NCI-H345 treated with DMSO at 0.1 percent for 48 hours (cell line): ENCODE results near the gene PMS1.
"Not testable (repeated sequence)": the region's sequence is repeated elsewhere in the genome, so short reads cannot be mapped to it uniquely, and the experiment has no call there.

ENCODE experiments used
- DNase-seq: peaks from one replicate; lab custom pipeline; 2025; ENCODE audit not compliant: unreplicated experiment; lab: John Stamatoyannopoulos, UW

The PMS1 gene

DNA sequence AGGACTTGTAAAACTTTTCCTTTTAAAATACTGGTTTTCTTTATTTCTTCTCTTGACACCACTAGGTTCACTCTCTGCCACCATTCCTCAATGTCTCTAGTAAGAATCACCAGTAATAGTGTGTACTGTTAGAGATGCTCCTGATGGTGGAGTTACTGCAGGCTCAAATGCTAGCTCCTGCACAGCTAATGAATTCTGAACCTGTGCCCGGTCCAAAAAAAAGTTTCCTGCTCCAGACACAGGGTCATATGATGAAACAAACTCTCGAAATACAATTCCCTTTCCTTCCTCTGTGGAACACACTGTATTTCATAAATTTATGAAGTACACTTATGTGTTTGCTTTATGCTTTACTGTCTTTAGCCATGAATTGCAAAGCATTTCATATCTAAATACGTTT lies 19.2 kb downstream of the PMS1 start:
- no peak for DNase-seq

DNA sequence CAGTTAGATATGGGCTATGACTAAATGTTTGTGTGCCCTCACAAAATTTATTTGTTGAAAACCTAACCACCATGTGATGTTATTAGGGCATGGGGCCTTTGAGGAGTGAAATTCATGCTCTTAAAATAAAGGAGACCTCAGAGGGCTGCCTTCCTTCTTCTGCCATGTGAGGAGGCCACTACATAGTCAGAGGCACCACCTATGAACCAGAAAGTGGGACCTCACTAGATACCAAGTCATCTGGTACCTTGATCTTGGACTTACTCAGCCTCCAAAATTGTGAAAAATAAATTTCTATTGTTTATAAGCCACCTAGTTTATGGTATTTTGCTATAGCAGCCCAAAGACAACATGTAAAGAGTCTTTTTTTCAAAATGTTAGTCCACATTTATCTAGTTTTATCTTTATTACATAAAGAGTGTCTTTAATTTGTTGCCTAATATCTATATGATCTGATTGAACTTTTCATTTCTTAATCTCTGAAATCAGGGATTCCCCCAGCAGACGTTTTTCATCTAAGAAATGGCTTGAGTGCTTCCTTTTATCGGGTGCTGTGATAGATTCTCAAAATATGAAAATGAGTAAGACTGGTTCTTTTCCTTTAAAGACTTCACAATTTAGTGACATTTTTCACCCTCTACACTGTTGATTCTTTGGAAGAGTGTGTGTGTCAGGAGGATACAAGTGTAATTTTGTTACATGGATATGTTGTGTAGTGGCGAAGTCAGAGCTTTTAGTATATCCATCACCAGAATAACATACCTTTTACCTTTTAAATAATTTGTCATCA lies 34.2 kb downstream of the PMS1 start:
- DNase-seq, result no peak

DNA sequence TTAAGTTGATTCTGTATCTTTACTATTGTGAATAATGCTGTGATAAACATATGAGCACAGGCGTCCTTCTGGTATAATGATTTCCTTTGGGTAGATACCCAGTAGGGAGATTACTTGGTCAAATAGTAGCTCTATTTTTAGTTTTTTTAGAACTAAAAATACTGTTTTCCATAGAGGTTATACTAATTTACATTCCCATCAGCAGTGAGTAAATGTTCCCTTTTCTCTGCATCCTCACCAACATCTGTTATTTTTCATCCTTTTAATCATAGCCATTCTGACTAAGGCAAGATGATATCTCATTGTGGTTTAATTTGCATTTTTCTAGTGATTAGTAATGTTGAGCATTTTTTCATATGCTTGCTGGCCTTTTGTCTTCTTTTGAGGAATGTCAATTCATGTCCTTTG lies 35.1 kb downstream of the PMS1 start:
- DNase-seq, result no peak

DNA sequence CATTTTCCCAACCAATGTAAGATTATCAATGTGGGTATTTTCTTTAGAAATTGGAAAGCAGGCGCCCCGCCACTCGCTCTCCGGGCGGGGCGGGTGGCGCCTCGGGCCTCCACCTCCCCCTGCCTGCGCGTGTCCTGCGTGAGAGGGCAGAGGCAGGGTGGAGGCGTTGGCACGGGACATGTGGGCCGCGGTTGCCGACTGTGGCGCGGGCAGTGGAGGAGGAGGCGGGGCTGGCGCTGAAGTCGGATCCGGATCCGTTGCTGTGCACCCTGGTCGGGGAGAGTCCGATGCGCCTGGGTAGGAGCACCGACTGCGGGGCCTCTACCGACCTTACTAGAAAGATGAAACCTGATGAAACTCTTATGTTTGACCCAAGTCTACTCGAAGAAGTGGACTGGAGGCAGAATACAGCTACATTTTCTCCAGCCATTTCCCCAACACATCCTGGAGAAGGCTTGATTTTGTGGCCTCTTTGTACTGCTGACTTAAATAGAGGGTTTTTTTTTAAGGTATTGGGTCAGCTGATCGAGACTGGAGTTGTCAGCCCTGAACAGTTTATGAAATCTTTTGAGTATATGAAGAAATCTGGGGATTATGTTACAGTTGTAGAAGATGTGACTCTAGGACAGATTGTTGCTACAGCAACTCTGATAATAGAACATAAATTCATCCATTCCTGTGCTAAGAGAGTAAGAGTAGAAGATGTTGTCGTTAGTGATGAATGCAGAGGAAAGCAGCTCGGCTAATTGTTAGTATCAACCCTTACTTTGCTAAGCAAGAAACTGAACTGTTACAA lies 37.9 kb downstream of the PMS1 start:
- no peak for DNase-seq

DNA sequence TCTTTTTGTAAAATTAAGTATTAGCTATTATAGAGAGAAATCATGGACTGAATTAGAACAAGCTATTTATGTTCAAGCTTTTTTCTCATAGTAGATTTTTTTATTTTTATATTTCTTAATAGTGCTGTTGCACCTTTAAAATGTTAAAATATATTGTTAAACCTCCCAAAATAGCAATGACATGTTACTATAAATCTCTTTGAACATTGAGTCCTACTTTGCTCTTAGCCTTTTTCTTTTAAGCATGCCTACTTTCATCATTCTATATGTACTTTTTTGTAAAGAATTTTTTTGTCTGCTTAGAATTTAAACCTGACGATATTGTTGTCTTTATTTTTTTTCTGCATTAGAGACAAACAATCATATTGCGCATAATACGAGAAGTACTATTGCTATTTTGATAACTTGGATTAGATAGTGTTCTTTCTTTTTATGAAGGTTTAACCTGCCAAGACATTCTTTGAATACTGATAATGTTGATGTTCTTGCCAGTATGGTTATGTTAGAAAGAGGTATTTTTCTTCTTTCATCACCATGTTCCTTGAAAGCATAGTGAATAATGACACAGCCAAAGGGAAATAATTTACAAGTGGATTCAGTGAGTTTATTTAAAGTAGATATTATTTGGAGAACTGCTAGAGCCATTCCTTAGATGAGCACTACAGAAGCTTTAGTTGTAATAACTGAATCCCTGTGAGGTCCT lies 40.6 kb downstream of the PMS1 start:
- no peak for DNase-seq

DNA sequence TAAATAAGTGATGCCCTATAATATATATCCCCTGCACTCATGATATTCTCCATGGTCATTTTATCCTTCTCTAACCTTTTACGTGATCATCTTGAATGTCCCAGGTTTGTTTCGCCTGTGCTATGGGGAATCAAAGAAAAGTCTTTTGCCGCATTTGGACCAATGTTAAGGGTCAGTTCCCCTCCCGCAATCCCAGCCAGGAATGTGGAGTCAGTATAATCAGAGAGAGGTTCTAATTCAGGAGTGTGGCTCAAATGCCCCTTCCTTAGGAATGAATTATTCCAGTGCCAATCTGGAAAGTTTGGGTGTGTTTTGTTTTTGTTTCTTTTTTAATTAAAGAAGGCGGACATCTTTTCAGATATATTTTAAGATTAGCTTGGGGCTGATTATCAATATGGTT lies 41.8 kb downstream of the PMS1 start:
- no peak for DNase-seq

DNA sequence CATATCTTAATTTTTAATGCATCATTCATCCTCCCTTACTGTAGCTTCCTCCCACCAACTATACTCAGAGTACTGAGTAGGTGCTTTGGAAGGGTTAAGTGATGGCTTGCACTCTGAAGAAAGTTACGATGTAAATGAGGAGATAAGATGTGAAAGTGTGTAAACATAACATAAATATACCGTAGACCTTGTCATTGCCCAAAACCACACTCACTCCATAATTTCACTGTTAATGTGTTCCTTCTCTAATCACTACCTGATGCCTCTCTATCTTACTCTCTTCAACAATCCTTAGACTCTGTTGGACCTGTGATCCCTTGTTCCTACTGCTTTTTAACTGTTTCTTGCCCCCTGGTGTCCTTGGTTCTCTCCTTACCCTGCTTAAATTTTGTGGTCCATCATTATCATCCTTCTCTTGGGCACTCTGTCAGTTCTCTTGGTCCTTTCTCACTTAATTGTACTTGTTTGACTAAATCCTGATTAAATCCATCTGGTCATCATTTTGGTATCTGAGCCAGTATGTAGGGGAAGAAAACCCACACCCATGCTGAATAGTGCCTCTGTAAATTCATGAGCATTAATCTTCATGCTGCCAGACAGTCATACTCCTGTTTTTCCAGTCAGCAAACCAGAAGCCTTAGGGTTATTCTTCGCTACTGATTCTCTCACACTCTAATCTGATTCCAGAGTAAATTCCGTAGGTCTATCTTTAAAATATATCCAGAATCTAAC lies 45.0 kb downstream of the PMS1 start:
- DNase-seq, result no peak

DNA sequence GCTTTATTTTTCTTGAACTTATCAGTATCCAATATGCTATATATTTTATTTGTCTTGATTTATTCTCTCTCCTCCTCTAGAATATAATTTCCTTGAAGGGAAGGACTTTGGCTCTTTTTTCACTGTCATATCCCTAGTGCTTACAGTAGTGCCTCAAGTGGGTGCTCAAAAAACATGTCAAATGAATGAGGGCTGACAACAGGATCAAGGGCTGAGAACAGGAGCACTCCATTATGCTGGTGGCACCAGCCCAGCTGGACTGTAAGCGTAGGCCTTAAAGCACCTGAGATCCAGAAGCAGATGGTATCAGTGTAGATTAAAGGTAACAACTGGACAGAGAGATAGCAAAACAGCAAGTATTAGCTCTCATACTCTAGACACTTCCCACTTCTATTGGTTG lies 46.3 kb downstream of the PMS1 start:
- no peak for DNase-seq

DNA sequence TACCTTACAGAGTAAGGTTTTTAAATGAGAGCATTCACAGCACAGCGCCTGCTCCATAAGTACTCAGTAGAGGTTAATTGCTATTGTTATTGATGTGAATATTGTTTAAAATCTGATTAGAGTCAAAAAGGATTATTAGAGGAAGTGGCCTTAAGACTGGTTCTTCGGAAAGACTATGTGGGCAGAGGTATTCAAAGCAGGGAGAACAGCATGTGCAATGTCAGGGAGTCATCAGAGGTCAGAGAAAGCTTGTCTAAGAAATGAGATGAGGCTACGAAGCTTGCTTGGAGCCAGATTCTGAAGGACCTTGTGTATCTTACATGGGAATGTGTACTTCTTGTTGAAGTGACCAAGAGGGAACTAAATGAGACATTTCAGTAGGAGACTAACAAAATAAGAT lies 49.8 kb downstream of the PMS1 start:
- DNase-seq, result no peak

DNA sequence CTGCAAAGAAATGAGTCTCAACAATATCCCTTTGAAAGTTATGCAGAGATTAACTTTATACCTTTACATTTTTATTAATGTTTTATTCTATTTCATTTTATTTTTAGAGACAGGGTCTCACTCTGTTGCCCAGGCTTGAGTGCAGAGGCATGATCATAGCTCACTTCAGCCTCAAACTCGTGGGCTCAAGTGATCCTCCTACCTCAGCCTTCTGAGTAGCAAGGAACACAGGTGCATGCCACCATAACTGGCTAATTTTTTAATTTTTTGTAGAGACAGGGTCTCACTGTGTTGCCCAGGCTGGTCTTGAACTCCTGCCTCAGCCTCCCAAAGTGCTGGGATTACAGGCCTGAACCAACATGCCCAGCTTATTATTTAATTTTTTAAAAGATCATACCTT lies 50.4 kb downstream of the PMS1 start:
- not testable (repeated sequence) for DNase-seq

DNA sequence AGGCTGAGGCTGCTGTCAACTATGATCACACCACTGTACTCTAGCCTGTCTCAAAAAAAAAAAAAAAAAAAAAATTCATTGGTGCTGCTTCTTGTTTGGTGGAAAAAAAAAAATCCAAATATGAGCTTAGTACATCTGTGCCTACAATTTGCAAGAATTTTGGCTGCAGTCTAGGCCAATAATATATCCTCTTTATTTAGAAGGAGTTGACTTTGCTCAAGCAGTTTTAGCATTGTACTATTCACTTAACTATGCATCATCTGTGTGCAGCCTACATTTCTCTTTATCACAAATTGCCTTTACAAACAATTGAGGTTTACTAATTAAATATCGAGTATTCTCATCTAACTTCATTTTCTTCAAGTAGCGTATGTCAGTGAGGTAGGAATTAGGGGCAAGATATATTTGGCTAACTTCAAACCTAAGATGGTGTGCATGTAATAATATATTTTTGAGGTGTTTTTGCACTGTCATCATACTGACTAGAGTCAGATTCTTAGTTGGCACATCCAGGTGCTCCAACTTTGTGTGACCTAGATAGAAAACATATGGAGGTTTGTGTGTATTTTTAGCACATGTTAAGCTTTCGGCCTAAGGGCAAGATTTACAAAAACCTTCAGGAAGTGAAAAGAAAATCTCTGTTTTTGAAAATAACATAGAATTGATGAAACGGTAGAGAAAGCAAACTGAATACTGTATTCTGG lies 51.8 kb downstream of the PMS1 start:
- no peak for DNase-seq

DNA sequence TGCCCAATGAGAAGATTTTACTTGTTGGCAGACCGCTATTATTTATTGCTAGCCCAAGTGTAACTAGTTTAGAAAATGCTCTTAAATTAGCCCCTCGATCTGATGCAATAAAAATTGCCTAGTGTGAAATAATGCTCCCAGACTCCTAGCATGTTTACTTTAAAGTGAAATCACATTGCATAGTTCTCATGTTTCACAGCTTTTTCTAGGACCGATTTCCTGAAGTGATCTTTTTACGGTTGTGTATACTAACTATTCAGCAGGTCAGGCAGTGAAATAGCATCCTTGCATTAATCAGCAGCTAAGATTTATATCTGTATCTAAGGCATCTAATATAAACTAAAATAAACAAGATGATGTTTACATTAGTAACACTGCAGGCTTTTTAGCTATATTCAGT lies 52.4 kb downstream of the PMS1 start:
- DNase-seq, result no peak

DNA sequence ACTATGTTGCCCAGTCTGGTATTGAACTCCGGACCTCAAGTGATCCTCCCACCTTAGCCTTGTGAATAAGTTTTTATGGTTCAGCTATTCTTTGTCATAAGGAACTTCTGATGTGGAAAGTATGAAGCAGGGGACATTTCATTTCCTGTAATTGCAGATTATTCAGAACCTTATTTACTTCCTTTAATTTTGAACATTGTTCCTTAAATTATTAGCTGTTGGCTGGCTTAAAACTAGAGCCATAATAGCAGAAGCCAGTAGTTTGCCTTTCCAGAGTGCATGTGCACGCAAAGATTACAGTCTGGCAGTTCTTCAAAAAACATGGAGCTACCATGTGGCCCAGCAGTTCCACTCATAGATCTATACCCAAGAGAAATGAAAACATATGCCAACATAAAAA lies 53.1 kb downstream of the PMS1 start:
- no peak for DNase-seq

DNA sequence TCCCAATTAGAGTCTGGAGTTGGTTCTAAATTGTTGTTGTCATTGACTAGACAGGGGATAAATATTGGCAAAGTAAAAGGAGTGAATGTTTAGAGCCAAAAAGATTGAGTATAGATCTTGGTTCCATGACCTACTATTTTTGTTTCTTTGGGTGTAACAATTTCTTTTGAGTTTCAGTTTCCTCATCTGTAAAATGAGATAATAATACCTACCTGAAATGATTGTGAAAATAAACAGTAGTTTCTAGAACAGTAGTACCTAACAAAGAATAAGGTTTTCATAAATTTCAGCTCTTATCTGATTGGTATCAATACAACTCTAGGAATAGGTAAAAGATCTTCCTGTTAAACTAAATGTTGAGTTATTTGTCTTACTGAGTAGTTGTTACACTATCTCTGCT lies 56.8 kb downstream of the PMS1 start:
- DNase-seq, result no peak

DNA sequence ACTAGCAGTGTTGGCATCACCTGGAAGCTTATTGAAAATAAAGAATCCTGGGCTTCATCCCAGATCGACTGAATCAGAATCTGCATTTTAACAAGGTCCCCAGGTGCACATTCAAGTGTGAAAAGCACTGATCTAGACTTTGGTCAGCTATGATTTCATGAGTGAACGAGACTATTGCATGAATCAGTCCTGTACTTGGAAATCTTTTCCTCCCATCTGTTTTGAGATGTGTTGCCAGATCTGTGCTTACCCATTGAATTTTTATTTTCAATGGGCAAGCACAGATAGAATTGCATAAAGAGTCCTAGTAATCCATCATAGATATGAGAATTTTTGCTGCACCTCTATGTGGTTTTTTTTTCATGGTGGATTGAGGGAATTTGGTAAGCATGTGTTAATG lies 64.0 kb downstream of the PMS1 start:
- no peak for DNase-seq

DNA sequence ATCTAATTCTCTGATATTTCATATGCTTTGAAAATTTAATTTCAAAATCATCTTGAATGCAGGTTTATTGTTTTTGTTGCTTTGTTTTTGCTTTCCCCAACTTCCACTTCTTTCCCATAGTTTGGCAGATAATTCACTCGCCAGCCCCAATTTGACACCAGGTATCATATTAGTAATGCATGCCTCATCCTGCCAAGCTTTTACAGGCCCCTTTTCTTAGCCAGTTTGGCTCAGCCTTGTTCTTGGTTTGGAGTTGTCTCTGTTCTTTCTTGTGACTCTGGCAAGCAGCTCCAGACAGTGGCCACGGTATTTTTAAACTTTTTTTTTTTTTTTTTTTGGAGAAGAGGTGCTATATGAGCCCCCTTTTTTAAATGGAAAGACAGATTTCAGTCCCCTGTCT lies 65.3 kb downstream of the PMS1 start:
- DNase-seq, result no peak

DNA sequence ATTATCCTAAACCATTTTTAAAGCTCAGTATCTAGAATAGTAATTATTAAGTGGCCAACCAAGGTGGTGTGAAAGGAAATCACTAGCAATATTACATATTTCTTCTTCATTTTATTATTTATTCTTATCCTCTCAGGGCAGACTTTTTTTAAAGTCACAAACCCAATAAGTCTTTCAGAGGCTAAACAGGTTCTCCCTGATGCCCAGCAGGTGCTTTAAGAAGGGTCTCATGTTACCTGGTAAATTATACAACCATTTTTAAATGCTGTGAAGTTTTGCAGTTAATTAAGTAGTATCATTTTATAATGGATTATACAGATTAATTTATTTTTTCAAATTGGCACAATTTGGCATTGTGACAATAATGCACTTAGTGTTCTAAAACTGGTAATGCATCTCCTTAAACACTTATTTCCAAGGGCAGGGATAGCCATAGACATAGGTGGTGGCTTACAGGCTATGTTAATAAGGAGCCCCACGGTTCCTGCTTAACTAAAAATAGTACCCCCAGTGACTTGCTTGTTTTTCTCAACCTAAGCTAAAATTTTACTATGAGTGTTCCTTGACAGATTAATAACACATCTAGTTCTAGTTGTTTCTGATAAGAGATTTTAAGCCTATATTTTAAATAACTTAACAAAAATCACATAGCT lies 67.0 kb downstream of the PMS1 start:
- DNase-seq, result no peak

DNA sequence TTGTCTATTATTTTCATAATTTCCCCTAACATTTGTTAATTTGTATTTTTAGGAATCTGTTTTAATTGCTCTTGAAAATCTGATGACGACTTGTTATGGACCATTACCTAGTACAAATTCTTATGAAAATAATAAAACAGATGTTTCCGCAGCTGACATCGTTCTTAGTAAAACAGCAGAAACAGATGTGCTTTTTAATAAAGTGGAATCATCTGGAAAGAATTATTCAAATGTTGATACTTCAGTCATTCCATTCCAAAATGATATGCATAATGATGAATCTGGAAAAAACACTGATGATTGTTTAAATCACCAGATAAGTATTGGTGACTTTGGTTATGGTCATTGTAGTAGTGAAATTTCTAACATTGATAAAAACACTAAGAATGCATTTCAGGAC lies 69.9 kb downstream of the PMS1 start:
- DNase-seq, result no peak

DNA sequence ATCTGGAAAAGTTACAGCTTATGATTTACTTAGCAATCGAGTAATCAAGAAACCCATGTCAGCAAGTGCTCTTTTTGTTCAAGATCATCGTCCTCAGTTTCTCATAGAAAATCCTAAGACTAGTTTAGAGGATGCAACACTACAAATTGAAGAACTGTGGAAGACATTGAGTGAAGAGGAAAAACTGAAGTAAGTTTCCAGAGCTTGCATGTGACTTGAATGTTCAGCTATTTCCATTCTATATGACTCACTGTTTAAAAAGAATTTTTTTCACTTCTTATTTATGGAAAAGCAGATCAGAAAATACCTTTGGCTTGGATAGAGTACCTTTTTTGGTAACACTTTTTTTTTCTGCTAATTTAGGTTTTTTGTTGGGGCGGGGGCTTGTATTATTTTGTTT lies 70.7 kb downstream of the PMS1 start:
- DNase-seq, result no peak

DNA sequence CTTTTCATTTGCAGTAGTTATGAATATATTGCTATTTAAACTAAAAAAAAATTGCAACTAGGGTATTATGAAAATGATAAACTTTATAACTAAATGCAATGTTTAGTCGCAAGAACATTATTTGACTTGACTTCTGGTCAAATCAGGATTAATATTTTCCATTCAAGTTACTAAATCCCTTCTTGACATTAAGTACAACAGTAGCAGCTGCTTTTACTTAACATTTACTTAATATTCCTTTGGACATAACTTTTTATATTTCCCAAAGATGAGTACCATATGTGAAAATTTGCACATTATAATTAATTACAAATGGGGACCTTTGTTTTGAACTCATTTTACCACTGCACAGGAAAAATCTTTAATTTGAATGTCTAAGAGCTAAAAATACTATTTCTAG lies 74.0 kb downstream of the PMS1 start:
- DNase-seq, result no peak
